ENCODE data around the gene EEF2K. TPM values are rescaled to one million over a fixed set of nuclear protein-coding genes. Genes with fewer than 3 reads are reported as not detected.
"Not testable (repeated sequence)": the region's sequence is repeated elsewhere in the genome, so short reads cannot be mapped to it uniquely, and the experiment has no call there.

EEF2K gene
- total RNA-seq, 2 donors from 2014 or later: 22.5 to 29.0 TPM

DNA sequence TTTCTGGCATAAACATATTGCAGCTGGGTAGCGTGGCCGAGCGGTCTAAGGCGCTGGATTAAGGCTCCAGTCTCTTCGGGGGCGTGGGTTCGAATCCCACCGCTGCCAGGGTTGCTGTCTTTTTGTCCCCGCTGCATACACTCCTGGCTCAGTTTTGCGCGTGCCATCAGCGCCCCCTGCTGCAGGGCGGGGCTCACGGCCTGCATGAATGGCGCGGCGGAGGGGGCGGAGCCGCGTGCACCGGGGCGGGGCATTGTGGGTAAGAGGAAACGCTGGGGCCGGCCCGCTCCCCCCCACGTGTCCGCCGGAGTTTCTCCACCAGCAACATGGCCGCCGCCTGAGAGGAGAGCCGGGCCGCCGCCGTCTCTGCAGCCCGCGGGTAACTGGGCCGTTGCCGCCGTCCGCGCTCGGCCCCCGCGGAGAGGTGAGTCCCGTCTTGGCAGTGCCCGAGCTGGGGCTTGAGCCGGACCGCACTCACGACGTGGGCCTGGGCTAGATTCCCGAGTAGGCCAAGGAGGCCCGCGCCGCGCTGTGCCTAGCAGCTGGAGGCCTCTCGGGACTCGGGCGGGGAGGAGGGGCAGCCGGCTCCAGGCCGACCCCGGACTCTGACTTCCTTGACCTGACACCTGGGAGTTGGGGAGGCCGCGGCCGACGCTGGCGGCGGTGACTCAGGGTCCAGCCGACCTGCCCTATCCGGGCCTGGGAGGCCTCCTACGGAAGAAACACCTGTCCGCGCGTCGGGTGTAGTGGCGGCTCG is 91.2 kb downstream of the EEF2K start, which contains the start of gene POLR3E:
POLR3E (plus strand) TSS at position 296 of the 757 bp plus-strand sequence. CDS start 5,560 bp downstream, outside the sequence.
- peak within 1 kb of the TSS; percentile 100 for H3K27ac Mint-ChIP-seq
- H3K27me3 Mint-ChIP-seq: no peaks in the 10 kb centered on the region
- H3K36me3 Mint-ChIP-seq (ENCODE audit: low read depth): peaks cover 55% of the 10 kb centered on the region
- H3K4me3 Mint-ChIP-seq: peak within 1 kb of the TSS; percentile 91
- H3K4me1 Mint-ChIP-seq: peaks cover 40% of the 10 kb centered on the region
- H3K9me3 Mint-ChIP-seq: no peaks in the 10 kb centered on the region
- ATAC-seq (replicated peaks): peak; percentile 86

DNA sequence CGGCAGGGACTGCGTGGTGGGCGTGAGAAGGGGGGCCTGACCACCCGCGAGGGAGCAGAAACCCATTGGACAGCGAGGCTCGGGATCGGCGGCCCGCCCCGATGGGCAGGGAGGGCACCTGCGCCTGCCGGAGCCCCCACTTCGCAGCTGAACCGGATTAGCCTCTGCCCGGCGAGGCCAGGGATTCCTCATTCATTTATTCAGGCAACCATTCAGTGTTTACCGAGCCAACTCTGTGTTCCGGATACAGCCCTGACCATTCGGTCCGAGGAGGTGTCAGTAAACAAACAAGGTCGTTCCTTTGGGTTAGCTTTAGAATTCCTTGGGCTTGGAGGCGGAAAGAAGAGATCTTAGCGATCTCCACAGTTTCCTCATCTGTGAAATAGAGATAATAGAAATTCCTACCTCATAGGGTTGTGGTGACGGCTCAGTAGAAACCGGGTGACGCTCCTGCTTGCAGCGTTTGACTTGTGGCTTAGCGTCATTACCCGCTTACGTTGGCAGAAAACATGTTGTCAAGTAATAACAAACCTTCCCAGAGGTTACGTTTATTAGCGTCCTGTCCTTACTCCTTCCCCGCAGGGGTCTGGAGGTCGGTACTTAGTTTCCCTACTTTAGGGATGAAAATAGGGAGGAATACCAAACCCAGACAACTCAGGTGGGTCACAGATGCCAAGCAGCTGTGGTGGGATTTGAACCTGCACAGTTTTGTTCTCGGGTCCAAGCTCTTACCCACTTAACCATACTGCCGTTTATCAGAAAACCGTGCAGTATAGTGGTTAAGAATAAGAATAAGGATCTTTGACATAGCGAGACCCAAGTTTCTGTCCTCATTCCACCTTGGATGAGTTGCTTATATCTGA is 92.0 kb downstream of the EEF2K start:
- H3K27ac Mint-ChIP-seq: peak overlapping the region; percentile 100
- no peaks in the 10 kb centered on the region for H3K27me3 Mint-ChIP-seq
- H3K36me3 Mint-ChIP-seq (ENCODE audit: low read depth): peaks cover 63% of the 10 kb centered on the region
- ATAC-seq (replicated peaks): peak; percentile 61
- peak overlapping the region; percentile 91 for H3K4me3 Mint-ChIP-seq
- H3K9me3 Mint-ChIP-seq: no peaks in the 10 kb centered on the region
- peaks cover 41% of the 10 kb centered on the region for H3K4me1 Mint-ChIP-seq

DNA sequence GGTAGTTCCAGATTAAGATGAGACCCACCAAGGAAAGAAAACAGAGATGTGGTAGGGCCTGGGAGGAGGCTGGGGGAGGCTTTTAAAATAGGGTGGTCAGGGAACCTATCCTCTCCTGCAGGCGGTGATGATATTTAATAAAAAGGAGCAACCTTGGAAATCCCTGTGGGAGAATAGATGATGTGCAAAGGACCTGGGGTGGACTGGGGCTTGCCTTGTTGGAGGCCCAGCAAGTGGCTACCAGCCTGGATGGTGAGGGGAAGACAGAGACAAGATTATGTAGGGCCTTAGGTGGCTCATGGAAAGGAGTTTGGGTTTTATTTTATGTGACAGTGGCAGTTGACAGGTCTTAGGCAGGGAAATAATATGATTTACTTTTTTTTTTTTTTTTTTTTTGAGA is 93.0 kb downstream of the EEF2K start:
- Mint-ChIP-seq H3K36me3 (ENCODE audit: low read depth) (peaks cover 70% of the 10 kb centered on the region), H3K27me3 (no peaks in the 10 kb centered on the region), H3K27ac (peak overlapping the region; percentile 100), H3K4me3 (peak overlapping the region; percentile 91), H3K9me3 (no peaks in the 10 kb centered on the region), H3K4me1 (peaks cover 45% of the 10 kb centered on the region)
- no peak for ATAC-seq (replicated peaks)

DNA sequence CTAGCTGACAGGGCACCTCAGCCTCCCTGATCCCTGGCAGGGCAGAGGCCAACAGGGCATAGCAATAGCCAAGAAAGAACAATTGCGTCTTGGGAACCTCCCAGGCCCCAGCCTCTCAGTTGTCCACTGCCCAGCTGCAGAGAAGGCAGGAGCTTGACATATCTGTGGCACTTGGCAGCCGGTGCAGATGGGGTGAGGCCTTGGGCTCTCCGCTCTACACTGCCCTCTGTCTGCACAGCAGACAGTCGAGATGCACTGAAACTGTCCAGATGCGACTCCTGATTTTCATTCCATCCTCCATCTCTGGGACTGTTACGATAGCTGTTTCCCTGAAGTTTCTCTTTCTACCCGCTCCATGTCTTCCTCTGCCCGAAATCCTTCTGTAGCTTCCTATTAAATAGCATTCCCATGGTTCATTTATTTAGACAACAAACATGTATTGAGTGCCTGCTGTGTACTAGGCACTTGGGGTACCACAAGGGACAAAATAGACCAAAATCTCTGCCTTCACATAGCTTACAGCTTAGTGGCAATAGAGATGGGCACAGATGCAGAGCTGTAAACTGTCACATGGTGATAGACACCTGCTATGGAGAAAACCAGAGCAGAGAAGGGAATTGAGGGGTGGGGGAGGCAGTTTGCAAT is 94.5 kb downstream of the EEF2K start:
- H3K27me3 Mint-ChIP-seq: no peaks in the 10 kb centered on the region
- H3K4me3 Mint-ChIP-seq: peak overlapping the region; percentile 54
- peaks cover 45% of the 10 kb centered on the region for H3K4me1 Mint-ChIP-seq
- H3K36me3 Mint-ChIP-seq (ENCODE audit: low read depth): peaks cover 85% of the 10 kb centered on the region
- ATAC-seq (replicated peaks): no peak
- H3K27ac Mint-ChIP-seq: peak overlapping the region; percentile 32
- no peaks in the 10 kb centered on the region for H3K9me3 Mint-ChIP-seq

DNA sequence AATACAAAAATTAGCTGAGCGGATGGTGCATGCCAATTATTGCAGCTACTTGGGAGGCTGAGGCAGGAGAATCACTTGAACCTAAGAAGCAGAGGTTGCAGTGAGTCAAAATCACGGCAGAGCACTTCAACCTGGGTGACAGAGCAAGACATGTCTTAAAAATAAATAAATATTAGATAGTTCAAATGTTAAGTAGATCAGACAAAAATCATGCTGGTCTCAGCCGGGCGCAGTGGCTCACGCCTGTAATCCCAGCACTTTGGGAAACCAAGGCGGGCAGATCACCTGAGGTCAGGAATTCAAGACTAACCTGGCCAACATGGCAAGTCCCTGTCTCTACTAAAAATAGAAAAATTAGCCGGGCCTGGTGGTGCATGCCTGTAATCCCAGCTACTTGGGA is 95.3 kb downstream of the EEF2K start:
- ATAC-seq (replicated peaks); H3K27ac Mint-ChIP-seq; H3K4me3 Mint-ChIP-seq; H3K27me3 Mint-ChIP-seq; H3K9me3 Mint-ChIP-seq: not testable (repeated sequence)
- H3K4me1 Mint-ChIP-seq: peaks cover 40% of the 10 kb centered on the region
- peaks cover 94% of the 10 kb centered on the region for H3K36me3 Mint-ChIP-seq (ENCODE audit: low read depth)

DNA sequence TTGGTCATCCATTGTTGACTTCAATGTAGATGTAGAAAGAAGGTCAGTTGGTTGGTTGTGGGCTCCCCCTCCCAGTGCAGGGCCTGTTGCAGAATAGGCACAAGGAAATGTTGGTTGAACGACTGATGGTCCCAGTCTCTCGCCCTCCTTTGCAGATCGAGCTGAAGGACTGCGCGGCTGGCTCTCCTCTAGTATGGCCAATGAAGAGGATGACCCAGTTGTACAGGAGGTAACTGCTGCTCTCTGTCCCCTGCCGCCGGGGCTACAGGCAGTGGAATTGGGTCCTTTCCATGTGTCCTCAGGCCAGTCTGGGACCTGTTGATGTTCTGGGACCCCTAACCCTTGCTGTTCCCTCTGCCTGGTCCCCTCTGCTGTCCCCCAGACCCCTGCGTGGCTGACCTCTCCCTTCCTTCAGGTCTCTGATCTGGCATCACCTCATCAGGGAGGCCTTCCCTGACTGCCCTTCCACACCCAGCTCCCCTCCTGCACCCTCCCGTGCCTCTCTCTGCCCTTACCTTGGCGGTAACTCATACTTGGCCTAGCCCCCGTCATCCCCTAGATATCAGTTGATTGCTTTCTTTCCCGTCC is 96.8 kb downstream of the EEF2K start:
- Mint-ChIP-seq H3K4me1 (peaks cover 35% of the 10 kb centered on the region), H3K27ac (peak overlapping the region; percentile 44), H3K9me3 (no peaks in the 10 kb centered on the region), H3K36me3 (ENCODE audit: low read depth) (peaks cover 95% of the 10 kb centered on the region), H3K27me3 (no peaks in the 10 kb centered on the region), H3K4me3 (no peak overlapping the region)
- no peak for ATAC-seq (replicated peaks)

DNA sequence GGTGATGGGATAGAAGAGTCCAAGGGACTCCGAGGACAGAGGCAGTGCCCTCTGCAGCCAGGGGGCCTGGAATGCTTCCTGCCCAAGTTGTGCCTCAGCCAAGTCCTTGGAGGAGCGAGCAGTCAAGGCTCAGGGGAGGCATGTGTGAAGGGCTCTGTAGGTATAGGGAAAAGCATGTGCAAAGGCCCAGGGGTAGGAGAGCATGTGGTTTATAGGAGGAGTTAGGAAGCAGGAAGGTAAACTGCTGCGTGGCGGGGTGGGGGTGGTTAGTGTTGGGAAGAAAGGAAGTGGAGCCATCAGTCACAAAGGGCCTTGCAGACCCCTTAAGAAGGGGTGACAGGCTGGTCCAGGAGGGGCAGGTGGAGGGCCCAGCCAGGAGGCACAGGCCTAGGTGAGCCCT is 98.3 kb downstream of the EEF2K start:
- H3K4me3 Mint-ChIP-seq: no peak overlapping the region
- H3K27me3 Mint-ChIP-seq: no peaks in the 10 kb centered on the region
- ATAC-seq (replicated peaks): no peak
- peak overlapping the region; percentile 80 for H3K27ac Mint-ChIP-seq
- peaks cover 92% of the 10 kb centered on the region for H3K36me3 Mint-ChIP-seq (ENCODE audit: low read depth)
- H3K9me3 Mint-ChIP-seq: no peaks in the 10 kb centered on the region
- peaks cover 21% of the 10 kb centered on the region for H3K4me1 Mint-ChIP-seq

DNA sequence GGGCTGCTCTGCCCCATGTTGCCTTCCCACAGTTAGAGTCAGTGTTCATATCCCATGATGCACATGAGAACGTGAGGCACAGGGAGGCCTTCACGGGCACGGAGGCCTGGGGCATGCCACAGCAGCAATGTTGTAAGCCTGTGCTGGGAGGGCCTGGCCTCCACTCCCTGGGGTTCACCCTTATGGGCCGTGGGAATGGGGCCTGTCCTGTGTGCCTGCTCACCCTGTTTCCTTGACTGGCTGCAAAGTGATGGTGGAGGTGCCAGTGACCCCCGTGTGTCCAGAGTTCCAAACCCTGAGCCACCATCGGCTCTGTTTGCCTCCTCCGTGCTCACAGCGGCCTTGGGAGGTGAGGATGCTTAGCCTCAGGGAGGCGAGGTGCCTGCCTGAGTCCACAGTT is 100.7 kb downstream of the EEF2K start:
- Mint-ChIP-seq H3K9me3 (no peaks in the 10 kb centered on the region), H3K36me3 (ENCODE audit: low read depth) (peaks cover 89% of the 10 kb centered on the region), H3K27me3 (no peaks in the 10 kb centered on the region), H3K4me3 (no peak overlapping the region), H3K4me1 (peaks cover 9% of the 10 kb centered on the region), H3K27ac (no peak overlapping the region)
- ATAC-seq (replicated peaks): no peak

DNA sequence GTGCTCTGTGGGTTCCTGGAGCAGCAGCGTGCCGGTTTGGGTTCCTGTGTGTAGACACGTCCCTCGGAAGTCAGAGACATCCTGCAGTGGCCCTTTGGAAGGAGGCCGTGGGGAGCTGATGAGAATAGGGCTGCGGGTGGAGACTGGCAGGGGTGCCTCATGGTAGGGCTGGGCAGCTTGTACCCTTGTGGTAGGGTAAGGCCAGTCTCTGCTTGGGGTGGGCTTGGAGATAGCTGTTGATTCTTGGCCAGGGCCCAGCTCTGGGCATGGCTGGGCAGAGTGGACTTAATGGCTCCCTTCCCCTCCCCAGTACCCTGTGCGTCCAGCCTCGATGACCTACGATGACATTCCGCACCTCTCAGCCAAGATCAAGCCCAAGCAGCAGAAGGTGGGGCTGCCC is 101.8 kb downstream of the EEF2K start:
- Mint-ChIP-seq H3K4me3 (no peak overlapping the region), H3K36me3 (ENCODE audit: low read depth) (peaks cover 89% of the 10 kb centered on the region), H3K9me3 (no peaks in the 10 kb centered on the region), H3K27ac (peak overlapping the region; percentile 41), H3K4me1 (peaks cover 4% of the 10 kb centered on the region), H3K27me3 (no peaks in the 10 kb centered on the region)
- ATAC-seq (replicated peaks): no peak

DNA sequence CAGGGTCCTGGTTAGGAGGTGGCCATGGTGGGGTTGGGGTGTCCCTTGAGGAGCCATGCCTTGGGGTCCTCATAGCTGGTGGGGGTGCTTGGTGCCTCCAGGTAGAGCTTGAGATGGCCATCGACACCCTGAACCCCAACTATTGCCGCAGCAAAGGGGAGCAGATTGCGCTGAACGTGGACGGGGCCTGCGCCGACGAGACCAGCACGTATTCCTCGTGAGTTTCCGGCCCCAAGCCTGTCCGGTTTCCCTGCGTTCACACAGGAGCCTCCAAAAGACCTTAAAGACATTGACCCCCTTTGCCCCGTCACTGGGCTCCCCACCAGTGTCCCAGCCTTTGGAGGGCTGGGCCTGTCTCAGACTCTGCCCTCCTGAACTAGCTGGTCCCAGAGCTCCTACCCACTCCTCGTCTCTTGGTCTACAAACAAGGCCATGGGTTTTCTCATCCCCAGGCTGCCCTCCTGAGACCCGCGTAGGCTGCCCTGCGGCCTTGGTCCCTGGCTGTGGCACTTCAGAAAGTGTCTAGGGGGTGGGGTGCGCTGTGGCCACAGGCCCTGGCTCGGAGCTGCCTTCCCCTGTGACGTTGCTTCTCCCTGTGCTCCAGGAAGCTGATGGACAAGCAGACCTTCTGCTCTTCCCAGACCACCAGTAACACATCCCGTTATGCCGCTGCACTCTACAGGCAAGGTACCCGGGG is 102.9 kb downstream of the EEF2K start:
- no peaks in the 10 kb centered on the region for H3K27me3 Mint-ChIP-seq
- ATAC-seq (replicated peaks): no peak
- no peaks in the 10 kb centered on the region for H3K9me3 Mint-ChIP-seq
- H3K4me1 Mint-ChIP-seq: no peaks in the 10 kb centered on the region
- H3K27ac Mint-ChIP-seq: no peak overlapping the region
- no peak overlapping the region for H3K4me3 Mint-ChIP-seq
- H3K36me3 Mint-ChIP-seq (ENCODE audit: low read depth): peaks cover 91% of the 10 kb centered on the region

DNA sequence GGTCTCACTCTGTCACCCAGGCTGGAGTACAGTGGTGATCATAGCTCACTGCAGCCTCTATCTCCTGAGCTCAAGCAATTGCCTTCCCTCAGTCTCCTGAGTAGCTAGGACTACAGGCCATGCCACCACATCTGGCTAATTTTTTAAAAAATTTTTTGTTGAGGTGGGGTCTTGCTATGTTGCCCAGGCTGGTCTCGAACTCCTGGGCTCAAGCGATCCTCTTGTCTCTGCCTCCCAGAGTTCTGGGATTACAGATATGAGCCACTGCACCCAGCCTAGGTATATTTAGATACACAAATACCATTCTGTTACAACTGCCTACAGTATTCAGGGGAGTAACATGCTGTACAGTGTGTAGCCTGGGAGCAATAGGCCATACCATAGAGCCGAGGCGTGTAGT is 105.4 kb downstream of the EEF2K start:
- no peak for ATAC-seq (replicated peaks)
- peaks cover 89% of the 10 kb centered on the region for H3K36me3 Mint-ChIP-seq (ENCODE audit: low read depth)
- no peaks in the 10 kb centered on the region for H3K27me3 Mint-ChIP-seq
- no peaks in the 10 kb centered on the region for H3K4me1 Mint-ChIP-seq
- H3K4me3 Mint-ChIP-seq: no peak overlapping the region
- H3K27ac Mint-ChIP-seq: peak overlapping the region; percentile 26
- H3K9me3 Mint-ChIP-seq: no peaks in the 10 kb centered on the region

DNA sequence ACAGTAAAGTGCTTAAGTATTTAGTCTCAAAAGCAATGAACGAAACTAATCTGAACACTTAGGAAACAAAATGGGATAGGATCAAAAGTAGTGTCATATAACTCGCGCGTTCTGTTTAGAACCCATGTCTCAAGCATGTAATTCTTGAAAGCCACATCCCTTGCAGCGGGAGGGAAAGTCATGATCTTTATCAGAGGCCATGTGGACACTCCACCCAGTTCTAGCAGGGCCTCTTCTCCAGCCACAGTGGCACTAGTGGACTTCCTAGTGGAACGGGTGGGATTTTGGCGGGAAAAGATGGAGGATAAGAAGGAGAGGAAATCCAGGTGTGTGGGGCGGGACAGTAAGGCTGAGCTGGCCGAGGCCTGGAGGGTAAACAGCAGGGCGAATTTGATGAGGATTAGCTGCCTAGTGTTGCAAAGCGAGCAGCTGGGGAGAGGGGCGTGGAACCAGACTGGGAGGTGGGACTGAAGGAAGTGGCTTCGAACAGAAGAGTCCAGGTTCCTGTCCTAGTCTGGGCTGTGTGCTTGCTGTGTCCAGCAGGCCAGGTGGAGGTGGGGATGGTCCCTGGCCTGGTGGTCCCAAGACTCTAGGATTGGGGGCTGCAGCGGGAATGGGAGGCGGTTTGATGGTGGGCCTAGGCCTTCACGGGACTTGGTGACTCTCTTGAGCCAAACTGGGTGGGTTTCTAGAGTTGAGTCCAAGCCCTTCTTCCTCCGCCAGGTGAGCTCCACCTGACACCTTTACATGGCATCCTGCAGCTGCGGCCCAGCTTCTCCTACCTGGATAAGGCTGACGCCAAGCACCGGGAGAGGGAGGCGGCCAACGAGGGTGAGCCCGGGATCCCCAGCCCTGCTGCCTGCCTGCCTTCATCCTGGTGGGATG is 107.1 kb downstream of the EEF2K start:
- Mint-ChIP-seq H3K9me3 (no peaks in the 10 kb centered on the region), H3K27me3 (no peaks in the 10 kb centered on the region), H3K4me3 (no peak overlapping the region), H3K36me3 (ENCODE audit: low read depth) (peaks cover 90% of the 10 kb centered on the region), H3K27ac (peak overlapping the region; percentile 15), H3K4me1 (no peaks in the 10 kb centered on the region)
- no peak for ATAC-seq (replicated peaks)

DNA sequence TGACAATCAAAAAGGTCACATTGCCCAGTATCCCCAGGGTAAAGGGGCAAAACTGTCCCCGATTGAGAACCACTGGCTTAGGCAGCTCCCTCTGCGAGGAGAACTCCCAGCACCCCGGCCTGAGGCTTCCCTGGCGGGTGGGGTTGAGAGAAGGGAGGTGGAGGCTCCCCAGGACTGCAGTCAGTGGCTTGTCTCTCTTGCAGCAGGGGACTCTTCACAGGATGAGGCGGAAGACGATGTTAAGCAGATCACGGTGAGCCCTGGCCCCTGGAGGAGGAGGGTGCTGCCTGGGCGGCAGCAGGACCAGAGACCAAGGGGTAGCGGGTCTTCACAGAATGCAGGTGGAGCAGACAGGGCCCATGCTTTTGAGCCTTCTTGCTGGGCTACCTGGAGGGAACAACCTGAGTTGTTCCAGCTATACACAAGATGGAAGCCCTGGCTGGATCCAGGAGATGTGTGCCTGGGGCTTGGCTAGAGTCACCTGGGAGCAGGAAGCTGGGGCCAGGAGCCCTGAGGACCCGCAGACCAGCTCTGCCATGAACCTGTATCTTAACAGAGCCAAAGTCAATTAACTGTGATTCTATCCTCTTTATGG is 107.9 kb downstream of the EEF2K start:
- Mint-ChIP-seq H3K4me3 (no peak overlapping the region), H3K9me3 (no peaks in the 10 kb centered on the region), H3K4me1 (no peaks in the 10 kb centered on the region), H3K27ac (no peak overlapping the region), H3K36me3 (ENCODE audit: low read depth) (peaks cover 92% of the 10 kb centered on the region), H3K27me3 (no peaks in the 10 kb centered on the region)
- no peak for ATAC-seq (replicated peaks)
